Urinary bladder (tissue), 4 donors: ENCODE data around the gene RAB10. TPM values are rescaled to one million over a fixed set of nuclear protein-coding genes. Genes with fewer than 3 reads are reported as not detected.
A peak's percentile ranks its signal among the peaks of the same experiment; 100 is the strongest.
"Not testable (repeated sequence)": the region's sequence is repeated elsewhere in the genome, so short reads cannot be mapped to it uniquely, and the experiment has no call there.

Experiments used
- DNase-seq: peaks from one replicate; pipeline ENCODE4 v3.0.0-alpha.2; 2015; ENCODE audit errors: extremely low spot score
- H3K27ac ChIP-seq: one replicate; pipeline ENCODE4 v1.5.1; 2013; ENCODE audit warnings: low read depth, mild to moderate bottlenecking, moderate library complexity
- H3K36me3 ChIP-seq: one replicate; pipeline ENCODE4 v1.6.1; 2013; ENCODE audit warnings: mild to moderate bottlenecking, moderate library complexity; ENCODE audit not compliant: insufficient read depth
- H3K4me1 ChIP-seq: one replicate; pipeline ENCODE4 v1.6.1; 2013; ENCODE audit warnings: mild to moderate bottlenecking, moderate library complexity; ENCODE audit not compliant: insufficient read depth
- H3K4me3 ChIP-seq: one replicate; pipeline ENCODE4 v1.5.1; 2013; ENCODE audit warnings: low read depth, low read length
- WGBS: extraction: QIAGEN DNeasy Blood & Tissue Kit; methylation state at CpG from one replicate; pipeline ENCODE4 v1.1.7; 2013; 5-methylcytosine and 5-hydroxymethylcytosine counted together
- polyA plus RNA-seq: library from polyadenylated mRNA; stranded (reverse); fragments of 200-250 nt; gene quantifications from one replicate; pipeline ENCODE4 v1.2.3, GENCODE V29; 2013
- total RNA-seq: library from RNA; depleted of rRNA; stranded (reverse); fragments of >200 nt; gene quantifications from one replicate; pipeline ENCODE4 v1.2.3, GENCODE V29; 2014
- donor health status: healthy with polysubstance abuse.
- donor health status: healthy.

RAB10 gene
- total RNA-seq (106 TPM), polyA plus RNA-seq (80.0 TPM)

DNA sequence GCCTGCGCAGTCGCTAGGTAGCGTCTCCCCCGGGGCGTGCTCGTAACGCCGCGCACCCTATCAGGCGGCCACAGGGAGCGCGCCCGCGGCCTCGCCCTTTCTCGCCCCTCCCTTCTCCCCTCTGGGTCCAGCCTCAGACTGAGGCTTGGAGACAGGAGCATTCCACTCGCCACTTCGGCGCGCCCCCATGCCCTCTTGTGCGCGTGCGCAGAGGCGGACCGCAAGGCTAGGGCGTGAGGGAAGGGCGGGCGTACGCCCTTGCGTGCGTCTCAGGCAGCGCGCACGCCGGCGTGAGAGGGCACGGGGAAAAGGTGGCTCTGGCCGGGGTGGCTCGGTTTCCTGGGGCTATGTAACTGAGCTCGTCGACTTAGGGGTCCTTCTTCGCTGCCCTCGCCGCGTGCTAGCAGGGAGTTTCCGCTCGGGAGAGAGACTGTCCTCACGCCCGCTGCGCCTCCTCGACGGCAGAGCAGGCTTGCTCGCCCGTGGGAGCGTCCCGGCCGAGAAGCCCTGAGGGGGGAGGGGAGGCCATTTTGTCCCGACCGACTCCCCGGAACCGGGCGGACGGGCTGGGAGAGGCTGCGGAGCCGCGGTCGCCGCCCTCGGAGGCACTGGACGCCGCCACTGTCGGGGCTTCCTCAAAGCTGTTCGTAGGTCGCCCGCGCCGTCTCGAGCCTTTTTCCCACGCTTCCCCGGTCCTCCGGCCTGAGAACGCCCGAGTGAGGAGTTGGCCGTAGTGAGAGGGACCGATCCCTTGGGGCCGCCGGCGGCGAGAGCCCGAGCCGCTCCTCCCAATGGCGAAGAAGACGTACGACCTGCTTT, at the start of gene RAB10:
Gene RAB10, plus strand, starts transcription at position 267 of the 819 bp plus-strand sequence. Its CDS starts 525 bp downstream, at position 792.
- Histone ChIP-seq H3K36me3 (no peaks in the 10 kb centered on the region), H3K4me1 (peaks cover 2% of the 10 kb centered on the region), H3K4me3 (peak within 1 kb of the TSS; percentile 71), H3K27ac (peak within 1 kb of the TSS; percentile 96)
- WGBS: under 1% methylated on average over 93 of the region's 94 CpGs
- peak; percentile 94 for DNase-seq

DNA sequence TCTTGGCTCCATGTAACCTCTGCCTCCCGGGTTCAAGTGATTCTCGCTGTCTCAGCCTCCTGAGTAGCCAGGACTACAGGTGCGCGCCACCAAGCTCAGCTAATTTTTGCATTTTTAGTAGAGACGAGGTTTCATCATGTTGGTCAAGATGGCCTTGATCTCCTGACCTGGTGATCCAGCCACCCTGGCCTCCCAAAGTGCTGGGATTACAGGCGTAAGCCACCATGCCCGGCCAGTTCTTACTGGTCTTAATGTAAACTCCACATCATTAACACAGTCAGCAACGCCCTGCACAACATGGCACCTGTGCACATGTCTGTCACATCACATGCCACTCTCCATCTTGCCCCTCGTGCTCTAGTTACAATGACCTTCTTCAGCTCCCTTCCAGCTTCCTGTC, 45.8 kb upstream of the RAB10 start:
- WGBS: 90% methylated on average over 9 of the region's 9 CpGs
- H3K4me3 ChIP-seq: no peak overlapping the region
- H3K27ac ChIP-seq: no peak overlapping the region
- no peaks in the 10 kb centered on the region for H3K36me3 ChIP-seq
- DNase-seq: no peak
- no peaks in the 10 kb centered on the region for H3K4me1 ChIP-seq

DNA sequence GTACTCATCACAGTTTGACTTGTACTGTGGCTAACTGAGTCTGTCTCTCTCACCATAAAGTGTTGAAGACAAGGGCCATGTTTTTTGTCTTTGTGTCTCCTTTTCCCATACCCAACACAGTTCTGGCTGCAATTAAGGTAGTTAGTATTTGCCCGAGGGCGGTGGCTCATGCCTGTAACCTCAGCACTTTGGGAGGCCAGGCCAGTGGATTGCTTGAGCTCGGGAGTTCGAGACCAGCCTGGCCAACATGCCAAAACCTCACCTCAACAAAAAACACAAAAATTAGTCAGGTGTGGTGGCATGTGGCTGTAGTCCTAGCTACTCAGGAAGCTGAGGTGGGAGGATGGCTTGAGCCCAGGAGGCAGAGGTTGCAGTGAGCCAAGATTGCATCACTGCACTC, 44.7 kb upstream of the RAB10 start:
- Histone ChIP-seq H3K4me3 (no peak overlapping the region), H3K36me3 (no peaks in the 10 kb centered on the region), H3K4me1 (no peaks in the 10 kb centered on the region), H3K27ac (no peak overlapping the region)
- 89% methylated on average over 4 of the region's 4 CpGs for WGBS
- DNase-seq: no peak

DNA sequence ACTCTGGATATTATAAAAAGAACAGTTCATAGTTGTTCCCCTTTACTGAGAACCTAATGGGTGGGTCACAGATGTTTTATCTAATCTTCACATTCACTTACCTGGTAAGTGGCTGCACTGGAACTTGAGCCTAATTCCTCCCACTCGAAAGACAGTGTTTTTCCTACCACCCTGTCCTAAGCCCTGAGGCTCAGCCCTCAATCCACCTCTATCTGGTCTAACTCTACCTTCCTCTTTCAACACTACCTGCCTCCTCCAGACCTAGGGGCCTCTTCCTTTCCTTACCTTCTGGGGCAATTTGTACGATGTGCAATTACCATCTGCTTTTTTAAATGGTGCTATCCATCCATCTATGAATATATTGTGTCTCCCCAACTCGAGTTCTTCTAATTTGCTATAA, 41.9 kb upstream of the RAB10 start:
- Histone ChIP-seq H3K27ac (no peak overlapping the region), H3K4me1 (no peaks in the 10 kb centered on the region), H3K4me3 (no peak overlapping the region), H3K36me3 (no peaks in the 10 kb centered on the region)
- 73% methylated on average over 3 of the region's 3 CpGs for WGBS
- DNase-seq: no peak

DNA sequence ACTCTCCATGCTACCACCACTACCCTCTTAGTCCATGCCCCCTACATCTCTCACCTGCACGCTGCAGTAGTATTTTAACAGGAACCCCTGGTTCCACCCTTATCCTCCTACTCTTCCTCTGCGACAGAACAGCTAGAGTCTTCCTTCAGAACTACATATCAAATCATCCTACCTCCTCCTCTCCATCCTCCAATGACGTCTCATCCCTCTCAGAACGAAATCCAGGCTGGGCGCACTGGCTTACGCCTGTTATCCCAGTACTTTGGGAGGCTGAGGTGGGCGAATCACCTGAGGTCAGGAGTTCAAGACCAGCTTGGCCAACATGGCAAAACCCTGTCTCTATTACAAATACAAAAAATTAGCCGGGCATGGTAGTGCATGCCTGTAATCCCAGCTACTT, 41.3 kb upstream of the RAB10 start:
- Histone ChIP-seq H3K4me3 (no peak overlapping the region), H3K36me3 (no peaks in the 10 kb centered on the region), H3K4me1 (no peaks in the 10 kb centered on the region), H3K27ac (no peak overlapping the region)
- WGBS: 88% methylated on average over 8 of the region's 8 CpGs
- no peak for DNase-seq

DNA sequence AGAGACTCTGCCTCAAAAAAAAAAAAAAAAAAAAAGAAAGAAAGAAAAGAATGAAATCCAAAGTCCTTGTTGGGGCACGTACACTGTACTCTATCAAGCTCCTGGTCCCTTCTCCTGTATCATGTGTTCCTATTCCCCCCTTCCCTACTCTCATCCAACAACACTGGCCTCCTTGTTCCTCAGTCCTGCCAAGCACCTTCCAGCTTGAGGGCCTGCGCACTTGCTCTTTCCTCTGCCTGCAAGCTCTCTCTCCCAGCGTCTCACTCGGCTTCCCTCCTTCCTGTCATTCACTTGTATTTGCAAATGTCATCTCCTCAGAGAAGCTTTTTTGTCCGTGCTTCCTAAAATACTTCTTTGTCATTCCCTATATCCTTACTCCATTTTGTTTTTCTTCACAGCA, 40.8 kb upstream of the RAB10 start:
- Histone ChIP-seq H3K4me1 (no peaks in the 10 kb centered on the region), H3K27ac (no peak overlapping the region), H3K36me3 (no peaks in the 10 kb centered on the region), H3K4me3 (no peak overlapping the region)
- no peak for DNase-seq
- 76% methylated on average over 5 of the region's 5 CpGs for WGBS

DNA sequence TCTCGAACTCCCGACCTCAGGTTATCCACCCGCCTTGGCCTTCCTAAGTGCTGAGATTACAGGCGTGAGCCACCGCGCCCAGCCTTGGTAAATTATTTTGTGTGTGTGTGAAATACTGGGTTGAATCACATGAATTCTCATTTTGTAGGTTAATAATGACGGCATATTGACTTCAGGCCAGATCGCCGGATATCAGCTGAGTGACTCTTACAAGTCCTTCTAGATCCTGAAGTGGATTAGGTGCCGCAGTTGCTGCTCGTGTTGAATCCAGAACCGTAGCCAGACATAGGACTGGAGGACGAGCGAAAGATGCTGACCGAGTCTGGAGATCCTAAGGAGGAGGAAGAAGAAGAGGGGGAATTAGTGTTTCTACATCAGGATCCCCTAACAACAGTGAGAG, 39.4 kb upstream of the RAB10 start:
- 92% methylated on average over 15 of the region's 15 CpGs for WGBS
- DNase-seq: no peak
- Histone ChIP-seq H3K4me3 (no peak overlapping the region), H3K36me3 (no peaks in the 10 kb centered on the region), H3K27ac (no peak overlapping the region), H3K4me1 (no peaks in the 10 kb centered on the region)

DNA sequence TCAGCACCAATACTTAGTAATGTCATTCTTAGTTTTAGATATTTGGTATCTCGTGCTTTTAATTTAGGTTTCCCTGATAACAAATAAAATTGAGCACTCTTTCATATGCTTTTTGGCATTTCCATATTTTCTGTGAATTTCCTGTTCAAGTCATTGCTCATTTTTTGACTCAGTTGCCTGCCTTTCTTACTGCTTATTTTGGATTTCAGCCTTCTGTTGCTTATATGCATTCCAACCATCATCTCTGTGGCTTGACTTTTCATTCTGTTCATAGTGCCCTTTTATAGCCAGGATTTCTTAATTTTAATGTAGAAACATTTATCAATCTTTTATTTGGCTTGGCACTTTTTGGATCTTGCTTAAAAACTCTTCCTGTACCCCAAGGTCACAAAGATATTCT, 37.0 kb upstream of the RAB10 start:
- H3K4me1 ChIP-seq: no peaks in the 10 kb centered on the region
- no peak for DNase-seq
- H3K36me3 ChIP-seq: no peaks in the 10 kb centered on the region
- WGBS: 86% methylated on average over 1 of the region's 1 CpG
- H3K27ac ChIP-seq: no peak overlapping the region
- no peak overlapping the region for H3K4me3 ChIP-seq

DNA sequence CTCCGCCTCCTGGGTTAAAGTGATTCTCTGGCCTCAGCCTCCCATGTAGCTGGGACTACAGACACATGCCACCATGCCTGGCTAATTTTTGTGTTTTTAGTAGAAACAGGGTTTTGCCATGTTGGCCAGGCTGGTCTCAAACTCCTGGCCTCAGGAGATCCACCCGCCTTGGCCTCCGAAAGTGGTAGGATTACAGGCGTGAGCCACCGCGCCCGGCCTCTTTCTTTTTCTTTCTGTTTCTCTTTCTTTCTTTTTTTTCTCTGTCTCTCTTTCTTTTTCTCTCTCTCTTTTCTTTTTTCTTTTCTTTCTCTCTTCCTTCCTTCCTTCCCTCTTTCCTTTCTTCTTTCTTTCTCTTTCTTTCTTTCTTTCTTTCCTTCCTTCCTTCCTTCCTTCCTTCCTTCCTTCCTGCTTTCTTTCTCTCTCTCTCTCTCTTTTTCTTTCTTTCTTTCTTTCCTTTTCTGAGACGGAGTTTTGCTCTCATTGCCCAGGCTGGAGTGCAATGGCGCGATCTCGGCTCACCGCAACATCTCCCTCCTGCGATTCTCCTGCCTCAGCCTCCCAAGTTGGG, 35.0 kb upstream of the RAB10 start:
- not testable (repeated sequence) for DNase-seq, H3K36me3 ChIP-seq, H3K27ac ChIP-seq, H3K4me3 ChIP-seq, H3K4me1 ChIP-seq
- WGBS: 96% methylated on average over 13 of the region's 13 CpGs

DNA sequence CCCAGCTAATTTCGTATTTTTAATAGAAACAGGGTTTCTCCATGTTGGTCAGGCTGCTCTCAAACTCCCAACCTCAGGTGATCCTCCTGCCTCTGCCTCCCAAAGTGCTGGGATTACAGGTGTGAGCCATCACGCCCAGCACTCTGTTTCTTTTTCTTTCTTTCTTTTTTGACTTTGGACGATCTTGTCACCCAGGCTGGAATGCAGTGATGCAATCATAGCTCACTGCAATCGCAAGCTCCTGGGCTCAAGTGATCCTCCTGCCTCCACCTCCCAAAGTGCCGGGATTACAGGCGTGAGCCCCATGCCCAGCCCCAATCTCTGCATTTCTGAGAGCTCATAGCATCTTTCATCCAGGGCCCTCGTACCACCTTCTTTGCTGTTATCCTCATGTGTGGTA, 34.5 kb upstream of the RAB10 start:
- WGBS: 80% methylated on average over 7 of the region's 7 CpGs

DNA sequence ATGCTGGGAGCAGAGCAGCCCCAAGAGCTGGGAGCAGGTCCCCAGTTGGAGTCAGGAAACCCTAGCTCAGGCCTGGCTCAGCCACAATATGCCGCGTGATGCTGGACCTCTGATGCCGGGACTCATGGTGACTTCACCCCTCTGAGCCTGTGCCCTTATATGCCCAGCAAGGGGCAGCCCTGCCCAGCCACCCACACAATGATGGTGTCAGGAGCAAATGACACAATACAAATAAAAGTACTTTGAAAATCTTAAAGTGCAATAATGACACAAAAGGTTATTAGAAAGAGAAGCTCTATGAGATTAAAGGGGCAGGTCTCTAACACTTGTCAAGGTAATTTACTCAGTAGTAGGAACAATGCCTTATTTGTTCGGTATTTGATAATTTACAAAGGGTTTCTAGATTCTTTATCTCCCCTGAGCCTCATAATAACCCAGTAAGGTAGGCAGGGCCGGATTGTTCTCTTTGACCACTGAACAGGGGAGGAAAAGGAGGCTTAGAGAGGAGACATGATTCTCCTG, 33.3 kb upstream of the RAB10 start:
- 49% methylated on average over 5 of the region's 5 CpGs for WGBS
- Histone ChIP-seq H3K4me1 (no peaks in the 10 kb centered on the region), H3K4me3 (no peak overlapping the region), H3K36me3 (no peaks in the 10 kb centered on the region), H3K27ac (no peak overlapping the region)
- DNase-seq: no peak

More for the DNA sequence above, 34.5 kb upstream of the RAB10 start:
- not testable (repeated sequence) for DNase-seq, H3K4me1 ChIP-seq, H3K27ac ChIP-seq, H3K36me3 ChIP-seq, H3K4me3 ChIP-seq

DNA sequence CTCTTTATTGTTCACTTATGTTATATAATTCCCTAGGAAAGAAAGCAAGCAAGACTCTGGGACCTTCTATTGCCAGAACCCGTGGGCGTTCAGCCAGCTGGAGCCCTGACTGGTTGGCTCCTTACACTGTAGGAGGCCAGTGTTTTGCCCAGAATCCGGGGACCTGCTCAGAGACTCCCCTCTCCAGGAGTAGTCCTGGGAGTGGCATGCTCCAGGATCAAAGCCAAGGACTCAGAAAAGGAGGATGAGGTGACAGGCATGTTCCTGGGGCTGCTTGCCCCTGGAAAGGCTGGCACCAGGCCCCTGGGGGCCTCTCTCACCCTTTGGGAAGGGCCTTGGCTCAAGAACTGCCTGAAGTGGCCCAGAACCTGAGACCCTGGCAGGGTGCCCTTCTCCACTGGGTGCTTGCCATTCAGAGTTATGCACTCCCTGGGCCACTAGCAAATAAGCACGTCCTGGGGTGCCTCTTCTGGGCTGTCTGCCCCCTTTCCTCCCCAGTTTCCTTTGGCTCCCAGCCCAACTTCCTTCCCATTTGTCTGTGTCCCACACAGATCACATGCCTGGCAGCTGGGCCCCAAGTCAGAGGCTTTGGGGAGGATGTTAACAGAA, 32.0 kb upstream of the RAB10 start:
- no peak overlapping the region for H3K4me3 ChIP-seq
- 16% methylated on average over 4 of the region's 4 CpGs for WGBS
- no peaks in the 10 kb centered on the region for H3K4me1 ChIP-seq
- no peaks in the 10 kb centered on the region for H3K36me3 ChIP-seq
- H3K27ac ChIP-seq: no peak overlapping the region
- no peak for DNase-seq

DNA sequence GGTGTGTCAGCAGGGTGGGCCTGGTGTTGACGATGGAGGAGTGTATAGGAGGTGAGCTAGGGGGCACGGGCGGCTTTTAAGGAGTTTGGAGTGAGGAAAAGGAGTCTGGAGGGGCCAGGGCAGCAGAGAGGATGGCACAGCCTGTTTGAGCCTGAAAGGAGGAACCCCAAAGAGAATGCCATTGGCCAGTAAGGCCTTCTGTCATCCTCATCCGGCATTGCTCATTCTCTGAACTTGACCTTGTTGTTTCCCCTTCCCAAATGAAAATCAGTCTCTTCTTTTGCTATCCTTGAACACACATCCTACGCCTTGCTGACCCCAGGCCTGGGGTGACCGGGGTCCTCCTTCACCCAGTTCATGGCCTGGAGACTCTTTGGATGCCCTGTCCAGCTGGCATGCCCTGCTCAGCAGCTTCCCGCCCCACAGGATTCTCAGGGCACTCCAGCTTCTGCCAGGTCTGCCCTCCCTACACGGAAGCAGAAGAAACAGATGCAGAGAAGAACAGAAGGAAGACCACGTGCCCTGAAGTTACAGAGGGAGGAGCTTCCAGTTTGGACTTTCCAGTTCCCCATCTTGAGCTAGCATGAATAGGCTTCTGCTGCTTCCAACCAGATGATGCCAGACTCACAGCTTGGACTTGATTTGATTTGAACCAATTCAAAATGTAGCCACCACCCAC, 31.1 kb upstream of the RAB10 start:
- Histone ChIP-seq H3K4me3 (no peak overlapping the region), H3K36me3 (no peaks in the 10 kb centered on the region), H3K27ac (no peak overlapping the region), H3K4me1 (no peaks in the 10 kb centered on the region)
- WGBS: 80% methylated on average over 9 of the region's 9 CpGs
- DNase-seq: no peak
